HepG2 (cell line): Measurements from ENCODE around the gene USP14.

Experiments used
- MAZ ChIP-seq, 2 experiments: sonication (generic) in 1 of 2; formaldehyde crosslinking in 1 of 2; IDR thresholded peaks; 2 replicates each; pipeline versions ENCODE4 v1.5.0 to v1.6.1; 2012 to 2020; ENCODE audit warnings: low read depth in 2 of 2, mild to moderate bottlenecking in 2 of 2, borderline replicate concordance in 1 of 2, improper control_type of control experiment in 1 of 2, low read length in 1 of 2, missing genetic modification reagents in 1 of 2, moderate library complexity in 1 of 2
- POLR2AphosphoS5 ChIP-seq: IDR thresholded peaks from 2 replicates; pipeline ENCODE4 v1.6.1; 2012; ENCODE audit warnings: low read depth, low read length
- RAD21 ChIP-seq: fragments of 450-650 bp; formaldehyde crosslinking; IDR thresholded peaks from 2 replicates; pipeline ENCODE4 v1.5.0; 2020; ENCODE audit warnings: mild to moderate bottlenecking
- TAF15 ChIP-seq: fragments of 200-400 bp; formaldehyde crosslinking; IDR thresholded peaks from one replicate; pipeline ENCODE4 v1.6.1; 2018; ENCODE audit warnings: mild to moderate bottlenecking, low read depth, low read length; ENCODE audit not compliant: poor library complexity, severe bottlenecking

- TF ChIP-seq MAZ (IDR thresholded peaks at IDR 0.05; ENCODE audit: borderline replicate concordance, low read depth, low read length) (no peak), MAZ (CRISPR knock-in tag; IDR thresholded peaks at IDR 0.05; ENCODE audit: low read depth) (no peak), POLR2AphosphoS5 (no peak), TAF15 (no peak), RAD21 (CRISPR knock-in tag) (no peak)
Observed at GRCh38 chr18:199768-200167, 41.4 kb downstream of the USP14 start.
